Activated T-cell treated with anti-CD3 and anti-CD28 coated beads for 1 hour (primary cell): ENCODE data around the gene PITPNB.

Experiments used
- DNase-seq: peaks from one replicate; pipeline ENCODE4 v3.0.0-alpha.2; 2020; ENCODE audit warnings: low read depth

Gene PITPNB

DNA sequence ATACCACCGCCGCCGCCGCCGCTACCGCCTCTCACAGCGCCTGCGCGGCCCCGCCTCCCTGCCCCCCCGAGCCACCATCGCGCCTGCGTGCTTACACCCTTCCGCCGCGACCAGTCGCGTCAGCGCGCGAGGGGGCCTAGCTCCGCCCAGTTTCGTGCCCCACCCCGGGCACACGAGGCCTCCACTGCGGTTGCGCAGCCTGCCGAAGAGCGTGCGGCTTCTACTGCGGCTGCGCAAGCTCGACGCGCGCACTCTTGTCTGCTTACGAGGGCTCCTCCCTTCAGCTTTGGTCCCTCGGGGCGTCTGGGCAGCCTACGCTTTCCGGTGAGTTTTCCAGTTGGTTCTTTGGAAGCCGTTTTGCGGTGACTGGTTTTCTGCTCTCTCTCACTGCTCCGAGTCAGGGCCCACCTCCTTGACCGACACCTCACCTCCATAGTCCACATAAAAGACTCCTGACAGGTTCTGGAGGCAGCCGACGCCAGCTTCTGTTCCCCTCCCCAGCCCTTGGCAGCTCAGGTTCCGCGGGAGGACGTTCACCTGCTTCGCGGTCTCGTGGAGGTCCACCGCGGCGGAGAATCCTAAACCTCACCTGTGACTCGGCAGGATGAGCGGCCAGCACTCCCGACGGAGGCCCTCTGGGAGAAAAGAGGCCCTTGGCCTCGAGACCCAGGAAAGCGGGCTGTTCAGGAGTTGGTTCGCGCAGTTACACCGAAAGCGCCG is at the start of gene PITPNB:
PITPNB (minus strand) TSS at position 35 of the 720 bp plus-strand sequence. CDS start 65 bp downstream, outside the sequence.
- peak; percentile 99 for DNase-seq

DNA sequence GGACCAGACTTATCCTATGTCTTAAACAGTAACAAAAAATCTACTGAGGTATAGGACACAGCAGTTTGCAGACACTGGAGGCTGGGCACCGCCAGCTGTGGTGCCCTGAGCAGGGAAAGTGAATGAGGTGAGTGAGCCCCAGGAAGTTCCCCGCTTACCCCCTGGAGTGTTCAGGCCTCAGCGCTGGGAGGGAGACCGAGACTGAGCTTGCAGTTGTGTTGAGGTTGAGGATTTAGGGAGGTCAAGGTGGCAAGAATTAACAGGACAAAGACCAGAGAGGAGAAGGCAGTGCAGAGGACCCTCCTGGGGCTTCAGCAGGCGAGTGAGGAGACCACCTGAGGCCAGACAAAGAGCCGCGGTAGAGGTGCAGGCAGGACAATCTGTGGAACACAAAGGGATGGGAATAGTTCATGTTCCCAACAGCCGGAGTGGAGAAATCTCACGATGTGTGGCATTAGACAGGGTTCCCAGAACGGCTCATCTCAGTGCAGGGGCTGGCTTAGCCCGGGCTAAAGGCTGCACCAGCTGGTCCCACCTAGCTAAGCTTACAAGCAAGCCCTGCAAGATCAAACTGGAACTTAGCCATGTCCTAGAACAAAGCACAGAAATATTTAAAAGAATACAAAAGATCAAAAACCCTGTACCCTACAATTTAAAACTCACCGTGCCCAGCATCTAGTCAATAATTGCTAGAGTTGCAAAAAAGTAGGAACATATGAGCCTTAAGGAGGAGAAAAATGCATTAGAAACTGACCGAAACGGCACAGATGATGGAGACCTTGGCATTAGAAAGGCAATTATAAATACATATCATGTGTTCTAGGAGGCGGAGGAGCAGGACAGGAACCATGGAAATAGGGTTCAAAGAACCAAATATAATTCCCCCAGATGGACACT is 47.4 kb upstream of the PITPNB start:
- no peak for DNase-seq

DNA sequence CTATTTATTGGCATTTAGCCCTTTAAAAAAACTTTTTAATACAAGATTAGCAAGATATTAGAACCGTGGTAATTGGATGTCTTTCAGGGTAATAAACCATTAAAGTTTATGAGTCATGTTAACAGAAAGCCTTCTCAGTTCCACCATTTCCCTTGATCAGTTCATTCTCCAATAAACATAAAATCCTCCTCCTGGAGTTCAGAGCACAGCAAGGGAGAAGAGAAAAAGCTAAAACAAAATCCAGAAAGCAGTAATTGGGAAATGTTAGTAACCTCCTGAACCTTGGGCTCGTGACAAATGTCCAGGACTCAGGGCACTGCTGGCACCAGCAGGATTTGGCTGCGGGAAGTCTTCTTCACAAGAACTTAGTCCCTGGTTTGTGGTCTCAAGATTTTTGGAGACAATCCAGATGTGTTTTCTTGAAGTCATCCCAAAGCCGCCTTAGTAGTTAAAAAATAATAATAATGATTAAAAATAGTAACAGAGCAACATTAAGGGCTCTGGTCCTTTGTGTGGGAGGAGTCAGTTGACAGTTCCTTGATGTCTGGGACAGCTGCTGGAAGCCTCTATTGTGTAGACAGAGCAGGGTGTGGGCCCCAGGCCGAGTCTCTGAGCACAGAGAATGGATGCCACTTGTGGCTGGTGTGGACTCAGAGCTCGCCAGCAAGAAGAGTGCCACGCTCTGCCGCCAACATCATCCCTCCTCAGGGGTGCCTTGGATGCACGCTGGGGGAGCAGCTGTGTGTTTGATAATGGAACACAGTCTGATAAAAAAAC is 43.4 kb upstream of the PITPNB start:
- DNase-seq: no peak

DNA sequence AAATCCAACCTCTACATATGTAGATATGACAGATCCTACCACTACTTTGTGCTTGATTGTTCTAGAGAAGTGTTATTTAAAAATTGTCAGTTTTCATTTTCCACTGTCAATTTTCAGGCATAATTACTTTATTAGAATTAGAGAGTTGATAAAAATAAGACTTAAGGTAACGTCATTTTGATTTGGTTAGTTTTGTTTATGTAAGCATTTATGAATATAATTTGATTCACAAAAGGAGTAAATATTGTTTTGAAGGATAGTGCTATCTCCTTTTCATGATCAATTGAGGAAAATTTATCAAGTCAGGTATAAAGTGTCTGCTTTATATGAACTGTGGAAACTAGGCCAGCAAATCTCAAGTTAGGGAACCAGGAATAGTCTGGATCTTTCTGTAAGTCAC is 42.6 kb upstream of the PITPNB start:
- no peak for DNase-seq

DNA sequence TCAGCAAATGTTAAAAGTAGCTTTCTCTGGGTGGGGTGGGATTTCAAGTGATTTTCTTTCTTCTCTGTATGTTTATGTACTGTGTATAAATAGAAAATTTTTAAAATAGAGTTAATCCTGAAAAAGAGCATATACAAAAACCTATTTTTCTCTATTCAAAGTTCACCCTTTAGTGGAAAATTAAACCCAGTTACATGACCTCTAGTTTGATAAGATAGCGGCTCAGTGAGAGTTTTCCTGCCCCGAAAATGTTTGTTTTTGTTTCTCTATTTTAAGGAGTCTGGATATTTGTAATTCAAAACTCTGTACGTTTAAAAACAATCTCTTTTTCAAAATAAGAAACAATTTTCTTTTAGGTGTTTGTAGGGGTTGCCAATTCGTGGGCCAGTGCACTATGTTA is 42.1 kb upstream of the PITPNB start:
- DNase-seq: no peak

DNA sequence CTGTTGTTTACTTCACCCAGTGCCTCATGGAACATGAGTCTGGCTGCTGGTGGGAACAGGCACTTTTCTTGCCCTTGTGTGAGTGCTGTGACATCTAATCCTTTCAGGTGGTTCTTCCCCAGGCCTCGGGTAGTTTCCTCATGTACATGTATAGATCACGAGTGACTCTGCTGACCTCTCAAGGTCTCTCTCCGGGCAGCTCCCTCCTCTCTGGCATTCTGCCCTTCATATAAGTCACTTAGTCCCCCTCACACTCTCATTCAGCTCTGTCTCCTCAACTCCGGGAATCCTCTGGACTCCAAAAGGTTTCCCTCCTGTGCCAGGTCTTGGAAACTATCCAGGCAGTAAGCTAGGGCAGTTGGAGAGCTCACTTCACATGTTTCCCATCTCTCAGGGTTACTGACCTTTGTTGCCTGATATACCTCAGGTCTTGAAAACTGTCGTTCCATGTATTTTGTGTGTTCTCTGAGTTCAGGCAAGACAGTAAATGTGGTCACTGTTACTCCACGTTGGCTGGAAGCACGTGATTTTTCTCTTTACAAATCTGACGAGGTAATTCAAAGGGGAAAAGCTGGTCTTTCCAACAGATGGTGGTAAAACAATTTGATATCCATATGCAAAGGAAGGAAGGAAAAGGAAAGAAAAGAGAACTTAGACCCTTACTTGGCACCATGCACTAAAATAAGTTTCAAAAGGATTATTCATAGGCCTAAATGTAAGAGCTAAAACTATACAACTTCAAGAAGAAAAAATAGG is 40.5 kb upstream of the PITPNB start:
- DNase-seq: no peak

DNA sequence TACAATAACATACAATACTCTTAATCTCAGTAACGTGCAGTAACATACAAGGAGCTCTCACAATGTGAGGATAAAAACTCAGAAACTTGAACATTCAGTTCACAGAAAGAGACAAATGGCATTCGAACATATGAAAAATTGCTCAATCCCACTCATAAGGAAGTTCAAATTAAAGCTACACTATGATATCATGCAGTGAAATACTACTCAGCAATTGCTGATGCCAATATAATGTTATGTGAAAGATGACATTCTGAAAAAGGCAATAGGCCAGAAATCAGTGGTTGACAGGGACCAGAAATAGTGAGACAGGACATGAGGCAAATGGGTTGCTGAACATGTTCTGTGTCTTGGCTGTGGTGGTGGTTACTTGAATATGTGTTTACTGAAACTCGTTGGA is 33.7 kb upstream of the PITPNB start:
- DNase-seq: no peak

DNA sequence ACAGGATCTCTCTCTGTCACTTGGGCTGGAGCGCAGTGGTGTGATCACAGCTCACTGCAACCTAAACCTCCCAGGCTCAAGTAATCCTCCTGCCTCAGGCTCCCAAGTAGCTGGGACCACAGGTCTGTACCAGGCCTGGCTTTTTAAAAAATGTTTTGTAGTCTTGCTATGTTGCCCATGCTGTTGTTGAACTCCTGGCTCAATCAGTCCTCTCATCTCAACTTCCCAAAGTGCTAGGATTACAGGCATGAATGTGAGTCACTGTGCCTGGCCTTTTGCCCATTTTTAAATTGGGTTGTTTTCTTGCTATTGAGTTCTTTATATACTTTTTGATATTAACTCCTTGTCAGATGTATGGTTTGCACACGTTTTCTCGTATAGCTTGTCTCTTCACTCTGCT is 33.0 kb upstream of the PITPNB start:
- DNase-seq: no peak

DNA sequence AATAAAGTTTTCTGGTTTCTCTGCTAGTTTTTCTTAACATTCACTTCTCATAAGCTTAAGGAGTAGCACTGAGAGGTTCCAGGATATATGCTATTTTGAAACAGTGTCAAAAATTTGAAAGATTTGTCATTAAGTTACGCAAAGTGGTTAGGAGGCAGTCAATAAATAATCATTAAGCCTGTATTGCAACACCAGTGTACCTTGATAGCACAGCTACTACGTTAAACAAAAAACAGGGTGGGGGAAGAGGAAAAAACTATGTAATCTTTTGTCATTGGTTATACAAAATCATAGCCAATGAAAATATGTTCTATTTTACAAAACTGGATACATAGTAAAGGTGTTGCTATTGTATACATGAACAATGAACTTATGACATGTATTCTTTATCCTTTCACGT is 30.4 kb upstream of the PITPNB start:
- DNase-seq: no peak

DNA sequence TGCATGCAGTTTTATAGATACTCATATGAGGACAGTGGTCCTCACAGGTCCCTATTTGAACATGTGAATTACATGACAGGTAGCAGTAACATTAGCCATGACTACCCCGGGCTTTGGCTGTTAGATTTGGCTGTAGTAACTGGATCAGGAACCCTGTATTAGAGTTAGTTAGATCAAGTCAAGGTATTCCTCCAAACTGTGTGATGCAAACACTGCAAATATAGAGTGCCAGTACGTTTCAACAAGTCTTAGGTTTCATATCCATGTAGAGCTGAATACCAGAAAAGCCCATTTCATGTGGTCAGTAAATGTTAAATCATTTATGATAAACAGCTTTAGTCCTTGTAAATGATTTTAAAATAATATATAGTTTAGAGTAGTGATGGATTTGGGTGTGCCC is 29.5 kb upstream of the PITPNB start:
- no peak for DNase-seq

DNA sequence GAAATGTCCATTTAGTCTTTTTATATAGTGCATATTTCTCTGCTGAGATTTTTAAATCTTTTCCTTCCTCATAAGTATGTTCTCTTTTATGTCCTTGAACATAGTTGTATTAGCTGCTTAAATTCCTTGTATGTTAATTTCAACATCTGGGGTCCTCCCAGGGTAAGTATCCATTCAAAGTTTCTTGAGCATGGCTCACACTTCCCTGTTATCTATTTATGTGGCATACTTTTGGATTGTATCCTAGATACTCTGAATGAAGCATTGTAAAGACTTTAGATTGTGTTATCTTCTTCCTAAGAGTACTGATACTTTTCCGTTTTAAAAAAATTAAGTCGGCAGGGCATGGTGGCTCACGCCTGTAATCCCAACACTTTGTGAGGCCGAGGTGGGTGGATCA is 28.4 kb upstream of the PITPNB start:
- DNase-seq: no peak

DNA sequence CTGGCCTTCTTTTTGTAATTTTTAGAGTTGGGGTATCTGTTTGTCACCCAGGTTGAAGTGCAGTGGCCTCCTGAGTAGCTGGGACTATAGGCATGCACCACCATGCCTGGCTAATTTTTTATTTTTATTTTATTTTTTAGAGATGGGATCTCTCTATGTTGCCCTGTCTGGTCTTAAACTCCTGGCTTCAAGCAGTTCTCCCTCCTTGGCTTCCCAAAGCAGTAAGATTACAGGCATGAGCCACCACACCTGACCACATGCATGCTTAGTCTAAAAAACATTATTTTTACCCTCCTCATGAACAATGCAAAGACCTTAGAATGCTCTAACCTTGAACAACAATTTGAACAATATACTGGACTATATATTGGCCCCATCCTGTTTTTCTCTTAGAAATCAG is 22.1 kb upstream of the PITPNB start:
- DNase-seq: no peak

DNA sequence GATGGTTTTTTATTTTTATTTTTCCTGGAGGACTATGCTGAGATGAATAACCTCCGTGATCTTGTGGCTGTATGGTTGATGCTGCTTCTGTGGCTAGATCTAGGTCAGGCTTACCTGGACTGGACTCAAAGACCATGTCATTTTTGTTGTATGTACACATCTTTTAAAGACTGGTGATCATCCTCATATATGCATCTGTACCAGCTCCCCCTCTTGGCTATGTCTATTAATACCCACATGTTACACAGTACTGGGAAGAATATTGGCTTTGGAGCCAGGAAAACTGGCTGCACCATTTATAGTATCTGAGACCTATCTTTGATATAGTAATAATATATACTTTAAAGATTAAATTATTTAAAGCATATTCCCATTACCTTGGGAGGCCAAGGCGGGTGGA is 18.4 kb upstream of the PITPNB start:
- DNase-seq: no peak

DNA sequence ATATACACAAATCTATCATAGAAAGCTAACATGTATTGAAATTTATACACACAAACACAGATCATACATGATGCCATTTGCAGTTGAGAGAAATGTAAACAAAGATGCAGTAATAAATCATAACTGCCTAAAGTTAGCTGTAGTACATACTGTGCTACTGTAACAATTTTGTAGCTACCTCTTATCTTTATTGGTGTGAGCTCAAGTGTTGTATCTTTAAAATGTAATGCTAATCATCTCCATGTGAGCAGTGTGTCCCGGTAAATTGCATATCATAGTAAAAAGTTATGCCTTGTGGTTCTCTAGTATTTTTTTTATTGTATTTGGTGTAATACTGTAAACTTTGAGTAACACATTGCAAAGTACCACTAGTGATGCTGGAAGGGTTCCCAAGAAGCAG is 16.8 kb upstream of the PITPNB start:
- DNase-seq: no peak

DNA sequence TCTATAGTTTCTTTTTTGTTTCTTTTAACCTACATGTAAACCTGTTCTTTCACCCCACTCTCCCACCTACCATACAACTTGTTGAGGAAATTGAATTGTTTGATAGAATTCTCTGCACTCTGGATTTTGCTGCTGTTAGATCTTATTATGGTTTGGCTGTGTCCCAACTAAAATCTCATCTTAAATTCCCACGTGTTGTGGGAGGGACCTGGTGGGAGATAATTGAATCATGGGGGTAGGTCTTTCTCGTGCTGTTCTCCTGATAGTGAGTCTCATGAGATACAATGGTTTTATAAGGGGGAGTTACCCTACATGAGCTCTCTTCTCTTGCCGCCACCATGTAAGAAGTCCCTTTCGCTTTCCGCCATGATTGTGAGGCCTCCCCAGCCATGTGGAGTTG is 15.0 kb upstream of the PITPNB start:
- DNase-seq: no peak

DNA sequence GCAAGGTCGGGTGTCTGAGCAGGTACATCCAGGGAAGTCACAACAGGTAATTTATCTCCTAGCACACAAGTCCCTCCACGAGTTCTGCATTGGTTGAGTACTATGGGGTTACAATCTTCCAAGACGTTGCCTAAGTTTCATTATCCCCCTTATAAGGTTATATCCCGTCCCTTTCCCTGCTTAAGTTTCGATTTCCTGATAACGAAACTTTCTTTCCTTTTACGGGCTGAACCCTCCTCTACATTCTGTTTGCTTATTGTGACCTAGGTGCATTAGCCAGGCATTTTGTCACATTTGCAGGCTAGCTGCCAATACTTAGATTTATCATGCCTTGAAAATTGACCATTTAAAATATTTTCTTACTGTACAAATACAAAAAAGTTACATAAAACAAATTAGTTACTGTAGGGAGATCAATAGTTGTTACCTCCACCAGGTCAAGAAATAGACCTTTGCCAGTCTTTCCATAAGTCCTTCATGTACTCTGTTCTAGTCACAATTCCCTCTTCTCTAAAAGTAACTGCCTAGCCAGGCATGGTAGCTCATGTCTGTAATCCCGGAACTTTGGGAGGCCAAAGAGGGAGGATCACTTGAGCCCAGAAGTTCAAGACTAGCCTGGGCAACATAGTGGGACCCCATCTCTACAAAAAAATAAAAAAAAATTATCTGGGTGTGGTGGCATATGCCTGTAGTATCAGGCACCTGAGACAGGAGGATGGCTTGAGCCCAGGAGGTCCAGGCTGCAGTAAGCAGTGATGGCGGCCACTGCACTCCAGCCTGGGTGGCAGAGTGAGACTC is 14.3 kb upstream of the PITPNB start:
- DNase-seq: no peak

DNA sequence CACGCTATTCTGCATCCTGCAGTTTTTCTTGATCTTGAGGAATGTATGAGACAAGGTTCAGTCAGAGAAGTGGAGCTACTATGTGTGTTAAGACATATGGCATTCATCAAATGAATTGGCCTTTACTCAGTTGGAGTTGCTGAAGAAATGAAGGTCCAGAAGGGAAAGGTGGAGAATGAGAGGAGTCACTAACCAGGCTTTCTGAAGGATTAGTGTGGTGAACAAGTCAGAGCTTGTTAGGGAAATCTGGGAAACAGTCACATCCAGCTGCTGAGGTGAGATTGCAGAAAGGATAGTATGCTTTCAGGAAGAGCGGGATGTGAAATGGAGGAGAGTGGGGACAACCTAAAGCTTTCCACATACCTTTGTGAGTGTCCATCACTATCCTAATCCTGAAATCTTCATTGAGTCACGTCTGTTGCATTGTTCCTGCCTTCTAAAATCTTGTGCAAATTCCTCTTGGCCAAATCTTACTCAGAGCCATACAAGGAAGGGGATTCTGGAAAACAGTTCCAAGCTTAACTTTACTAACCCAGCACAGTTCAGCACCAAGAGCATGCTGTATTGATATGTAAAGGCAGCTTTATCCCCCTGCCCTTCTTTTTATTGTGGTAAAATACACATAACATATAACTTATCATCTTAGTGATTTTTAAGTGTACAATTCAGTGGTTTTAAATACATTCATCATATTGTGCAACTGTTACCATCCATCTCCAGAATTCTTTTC is 11.4 kb upstream of the PITPNB start:
- DNase-seq: no peak

DNA sequence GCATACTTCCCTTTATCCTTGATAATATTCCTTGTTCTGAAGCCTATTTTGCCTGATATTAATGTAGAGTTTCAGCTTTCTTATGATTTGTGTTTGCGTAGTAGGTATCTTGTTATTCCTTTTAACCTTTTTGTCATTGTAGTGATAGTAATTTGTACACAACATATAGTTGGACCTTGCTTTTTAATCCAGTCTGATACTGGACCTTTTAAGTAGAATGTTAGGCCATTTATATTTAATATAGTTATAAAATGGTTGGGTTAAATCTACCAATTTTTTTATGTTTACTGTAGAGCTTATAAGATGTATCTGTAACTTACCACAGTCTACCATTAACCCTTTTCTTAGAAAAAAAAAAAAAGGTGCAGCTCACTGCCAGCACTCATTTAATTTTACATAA is 8.6 kb upstream of the PITPNB start:
- DNase-seq: no peak

DNA sequence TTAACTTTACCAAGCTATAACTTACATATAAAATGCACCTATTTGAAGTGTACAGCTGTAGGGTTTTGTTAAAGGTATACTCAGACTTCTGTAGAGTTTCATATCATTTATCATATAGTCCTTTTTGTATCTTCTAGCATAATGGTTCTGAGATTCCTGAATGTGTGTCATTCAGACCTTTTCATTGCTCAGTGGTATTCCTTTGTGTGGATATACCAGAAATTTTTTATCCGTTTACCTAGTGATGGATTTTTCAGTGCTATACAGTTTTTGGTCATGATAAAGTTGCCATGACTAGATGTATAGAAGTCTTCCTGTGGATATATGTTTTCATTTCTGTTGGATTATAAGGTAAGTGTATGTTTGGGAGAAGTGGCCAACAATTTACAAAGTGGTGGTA is 6.3 kb upstream of the PITPNB start:
- DNase-seq: no peak

DNA sequence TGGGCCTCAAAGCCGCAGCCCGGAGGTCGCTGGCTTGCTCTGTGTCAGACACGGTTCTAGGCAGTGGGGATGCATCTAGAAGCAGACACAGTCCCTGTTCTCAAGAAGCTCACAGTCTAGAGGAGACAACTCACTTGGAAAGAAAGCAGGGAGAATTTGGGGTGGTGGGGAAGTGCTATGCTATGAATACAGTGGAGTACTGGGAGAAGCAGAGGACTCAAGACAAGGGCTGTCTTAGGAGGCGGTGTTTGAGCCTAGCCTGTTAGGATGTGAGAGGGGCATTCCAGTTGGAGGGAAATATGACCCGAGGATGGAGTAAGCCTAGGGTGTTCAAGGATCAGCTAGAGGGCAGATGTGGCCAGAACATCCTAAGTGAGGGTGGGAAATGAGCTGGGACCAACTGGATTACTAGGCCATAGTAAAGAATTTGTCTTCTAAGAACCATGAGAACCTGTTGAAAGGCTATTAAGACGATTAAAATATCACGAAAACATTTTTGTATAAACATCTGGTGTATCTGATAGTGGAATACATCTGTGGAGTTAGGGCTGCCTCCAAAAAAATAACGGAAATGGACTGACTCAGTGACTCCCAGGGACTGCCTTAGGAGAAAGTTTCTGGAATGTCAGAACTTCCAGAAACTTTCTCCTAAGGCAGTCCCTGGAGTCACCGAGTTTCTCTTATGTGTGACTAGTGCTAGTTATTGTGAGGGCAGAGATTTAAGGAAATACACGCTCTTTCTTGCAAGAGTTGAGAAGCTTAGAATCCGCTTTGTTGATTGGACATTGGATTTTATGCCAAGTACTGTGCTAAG is 1.1 kb upstream of the PITPNB start:
- no peak for DNase-seq
